GM06990 (cell line): Measurements from ENCODE around the gene TRIM71.

Experiments
- DNase-seq: peaks from one replicate; pipeline ENCODE4 v3.0.0-alpha.2; 2011; ENCODE audit not compliant: insufficient read length; ENCODE audit errors: extremely low read depth
- H3K27me3 ChIP-seq: replicated peaks from 2 replicates; pipeline ENCODE4 v1.6.0; 2011; ENCODE audit warnings: low read length; ENCODE audit not compliant: control insufficient read depth, insufficient read depth
- H3K36me3 ChIP-seq: 2 replicates; pipeline ENCODE4 v1.5.1; 2011; ENCODE audit warnings: low read length; ENCODE audit not compliant: control insufficient read depth, insufficient read depth
- H3K4me3 ChIP-seq: replicated peaks from 2 replicates; pipeline ENCODE4 v1.5.1; 2011; ENCODE audit warnings: low read depth, mild to moderate bottlenecking, control low read depth, low read length
- CTCF ChIP-seq: IDR thresholded peaks from 2 replicates; pipeline ENCODE4 v1.5.1; 2011; ENCODE audit warnings: low read length, control low read depth, mild to moderate bottlenecking, inconsistent platforms; ENCODE audit not compliant: insufficient read depth, poor library complexity, severe bottlenecking

Gene TRIM71

GRCh38 chr3:32837789-32838188 is 20.0 kb downstream of the TRIM71 start:
- no peaks in the 10 kb centered on the region for H3K36me3 ChIP-seq
- no peaks in the 10 kb centered on the region for H3K27me3 ChIP-seq
- no peak overlapping the region for H3K4me3 ChIP-seq
- DNase-seq = no peak
- TF ChIP-seq CTCF = no peak

GRCh38 chr3:32839714-32840085 is 21.9 kb downstream of the TRIM71 start:
- no peak for TF ChIP-seq CTCF
- no peak for DNase-seq
- Histone ChIP-seq H3K36me3 (no peaks in the 10 kb centered on the region), H3K4me3 (no peak overlapping the region), H3K27me3 (no peaks in the 10 kb centered on the region)

GRCh38 chr3:32840086-32840841 is 22.5 kb downstream of the TRIM71 start:
- no peak for DNase-seq
- Histone ChIP-seq H3K36me3 (no peaks in the 10 kb centered on the region), H3K27me3 (no peaks in the 10 kb centered on the region), H3K4me3 (no peak overlapping the region)
- no peak for TF ChIP-seq CTCF

GRCh38 chr3:32841341-32841740 is 23.5 kb downstream of the TRIM71 start:
- TF ChIP-seq CTCF = no peak
- Histone ChIP-seq H3K4me3 (no peak overlapping the region), H3K27me3 (no peaks in the 10 kb centered on the region), H3K36me3 (no peaks in the 10 kb centered on the region)
- DNase-seq = no peak

GRCh38 chr3:32841867-32842470 is 24.2 kb downstream of the TRIM71 start:
- H3K36me3 ChIP-seq = no peaks in the 10 kb centered on the region
- H3K27me3 ChIP-seq = no peaks in the 10 kb centered on the region
- H3K4me3 ChIP-seq = no peak overlapping the region
- TF ChIP-seq CTCF = no peak
- no peak for DNase-seq
